C4-2B (cell line): ENCODE results near the gene GRHL3.

Source experiments
- H3K27ac ChIP-seq: fragments of 450-650 bp; 2 replicates; pipeline ENCODE4 v1.5.1; 2017
- CTCF ChIP-seq: fragments of 450-650 bp; conservative IDR thresholded peaks from 2 replicates; pipeline ENCODE4 v1.5.1; 2017; ENCODE audit warnings: mild to moderate bottlenecking
- ZFX ChIP-seq: fragments of 450-650 bp; IDR thresholded peaks from 2 replicates; pipeline ENCODE4 v1.6.1; 2017

GRHL3 gene

GRCh38 chr1:24294716-24295371, 24.3 kb upstream of the GRHL3 start:
- TF ChIP-seq ZFX (no peak), CTCF (no peak)
- H3K27ac ChIP-seq, result peak overlapping the region; percentile 79

- TF ChIP-seq CTCF (no peak), ZFX (no peak)
- peak overlapping the region; percentile 79 for H3K27ac ChIP-seq
Observed at GRCh38 chr1:24295535-24295934, 23.6 kb upstream of the GRHL3 start.

GRCh38 chr1:24297187-24297851, 21.8 kb upstream of the GRHL3 start:
- no peak overlapping the region for H3K27ac ChIP-seq

GRCh38 chr1:24297852-24298232, 21.3 kb upstream of the GRHL3 start:
- H3K27ac ChIP-seq, result no peak overlapping the region
- TF ChIP-seq ZFX (no peak), CTCF (no peak)

More at GRCh38 chr1:24297187-24297851, 21.8 kb upstream of the GRHL3 start:
- TF ChIP-seq ZFX (no peak), CTCF (no peak)

DNA sequence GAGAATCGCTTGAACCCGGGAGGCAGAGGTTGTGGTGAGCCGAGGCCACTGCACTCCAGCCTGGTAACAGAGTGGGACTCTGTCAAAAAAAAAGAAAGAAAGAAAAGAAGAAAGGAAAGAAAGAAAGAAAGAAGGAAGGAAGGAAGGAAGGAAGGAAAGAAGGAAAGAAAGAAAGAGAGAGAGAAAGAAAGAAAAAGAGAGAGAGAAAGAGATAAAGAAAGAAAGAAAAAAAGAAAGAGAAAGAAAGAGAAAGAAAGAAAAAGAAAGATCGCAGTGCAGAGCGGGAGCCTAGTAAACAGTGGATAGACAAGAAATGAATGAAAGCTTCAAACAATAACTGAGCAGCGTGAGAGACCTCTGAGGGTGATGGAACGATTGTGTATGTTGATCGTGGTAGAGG, 20.6 kb upstream of the GRHL3 start:
- TF ChIP-seq ZFX (no peak), CTCF (no peak)
- H3K27ac ChIP-seq, result no peak overlapping the region

GRCh38 chr1:24299901-24300300, 19.3 kb upstream of the GRHL3 start:
- no peak overlapping the region for H3K27ac ChIP-seq
- TF ChIP-seq ZFX, result no peak
- TF ChIP-seq CTCF, result no peak

DNA sequence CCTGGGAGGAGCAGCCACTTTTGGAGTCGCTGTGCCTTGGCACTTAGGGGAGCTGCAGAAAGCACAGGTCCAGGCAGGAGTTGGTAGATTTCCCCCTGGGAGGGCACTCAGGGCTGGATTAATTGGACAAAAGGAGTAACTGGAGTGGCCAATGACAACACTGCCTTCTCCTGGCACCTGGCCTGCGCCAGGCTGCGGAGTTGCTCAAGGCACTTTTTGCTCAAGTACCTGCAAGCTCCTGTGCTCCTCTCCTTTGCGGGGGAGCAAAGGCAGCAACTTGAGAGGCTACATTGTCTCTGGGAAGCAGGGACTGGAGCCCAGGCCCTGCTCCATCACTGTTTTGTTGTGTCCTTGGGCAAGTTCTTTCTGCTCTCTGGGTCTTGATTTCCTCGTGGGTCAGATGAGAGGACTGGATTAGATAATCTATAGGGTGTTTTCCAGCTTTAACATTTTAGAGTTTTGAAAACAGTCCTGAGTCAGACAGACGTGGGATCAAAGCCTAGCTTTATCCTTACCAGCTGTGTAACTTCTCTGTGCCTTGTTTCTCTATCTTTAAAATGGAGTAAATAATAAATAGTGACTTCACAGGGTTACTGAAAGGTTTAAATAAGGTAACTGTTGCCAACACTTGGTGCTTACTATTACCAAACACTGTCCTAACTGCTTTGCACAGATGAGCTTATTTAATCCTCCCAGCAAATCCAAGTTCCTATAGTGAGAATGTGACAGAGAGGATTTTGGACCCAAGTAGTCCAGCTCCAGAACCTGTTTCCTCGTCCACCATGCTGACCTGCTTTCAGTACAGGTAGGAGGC, 18.0 kb upstream of the GRHL3 start:
- no peak overlapping the region; the same call in 1 of the 2 replicates for H3K27ac ChIP-seq
- TF ChIP-seq CTCF (no peak), ZFX (no peak)
